ENCODE measurements around the gene FAM83E. TPM values are rescaled to one million over a fixed set of nuclear protein-coding genes. Genes with fewer than 3 reads are reported as not detected.

The FAM83E gene
- total RNA-seq, 1 experiment from 2014 or later = 8.8 TPM

DNA sequence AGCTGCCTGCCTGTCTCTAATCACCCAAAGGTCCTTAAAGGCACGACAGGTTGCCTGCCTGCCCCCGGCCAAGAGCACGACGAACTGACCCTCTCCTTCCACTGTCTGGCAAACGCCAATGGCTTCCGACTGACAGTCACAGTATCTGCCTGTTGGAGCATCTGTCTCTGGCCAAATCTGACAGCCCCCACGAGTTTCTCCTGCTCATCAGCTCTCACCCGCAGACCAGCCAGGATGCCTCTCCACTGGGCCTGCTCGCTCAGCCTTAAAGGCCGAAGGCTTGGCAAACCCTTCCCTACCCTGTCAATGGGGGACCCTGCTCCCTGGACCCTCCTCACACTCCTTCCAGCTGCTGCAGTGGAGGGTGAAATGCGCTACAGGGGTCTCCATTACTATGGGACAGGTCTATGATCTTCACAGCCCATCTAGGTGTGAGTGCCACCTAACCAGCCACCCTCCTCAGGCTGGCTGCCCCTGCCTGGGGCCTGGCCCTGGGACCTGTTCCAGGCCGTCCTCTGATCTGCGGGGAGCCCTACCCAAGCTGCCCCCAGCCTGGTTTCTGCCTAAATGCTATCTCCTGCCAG lies 932 bp downstream of the FAM83E start (continued):
- TF ChIP-seq ATF1 (CRISPR knock-in tag; IDR thresholded peaks at IDR 0.05) = no peak
- TF ChIP-seq, protein P1, sequence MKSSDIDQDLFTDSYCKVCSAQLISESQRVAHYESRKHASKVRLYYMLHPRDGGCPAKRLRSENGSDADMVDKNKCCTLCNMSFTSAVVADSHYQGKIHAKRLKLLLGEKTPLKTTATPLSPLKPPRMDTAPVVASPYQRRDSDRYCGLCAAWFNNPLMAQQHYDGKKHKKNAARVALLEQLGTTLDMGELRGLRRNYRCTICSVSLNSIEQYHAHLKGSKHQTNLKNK (CRISPR knock-in tag; IDR thresholded peaks at IDR 0.05) = peak; percentile 63
- TF ChIP-seq GTF2I (CRISPR knock-in tag; conservative IDR thresholded peaks at IDR 0.05) = no peak
- TF ChIP-seq EMX1 (CRISPR knock-in tag; IDR thresholded peaks at IDR 0.05) = no peak; the same call in none of the 2 replicates
- TF ChIP-seq ZNF317 (CRISPR knock-in tag; IDR thresholded peaks at IDR 0.05; ENCODE audit: borderline replicate concordance, low read depth) = no peak
- TF ChIP-seq KAT7 (CRISPR knock-in tag; IDR thresholded peaks at IDR 0.05; ENCODE audit: borderline replicate concordance) = no peak
- TF ChIP-seq CREB1 (CRISPR knock-in tag; IDR thresholded peaks at IDR 0.05) = no peak
- TF ChIP-seq ZNF232 (CRISPR knock-in tag; IDR thresholded peaks at IDR 0.05) = no peak
- TF ChIP-seq ZBTB43 (CRISPR knock-in tag; IDR thresholded peaks at IDR 0.05) = no peak
- TF ChIP-seq ELF4 (CRISPR knock-in tag; IDR thresholded peaks at IDR 0.05; ENCODE audit: low read depth) = no peak
- no peak for TF ChIP-seq STAT6 (CRISPR knock-in tag; conservative IDR thresholded peaks at IDR 0.05; ENCODE audit: low read depth)
- TF ChIP-seq MYBL2 (CRISPR knock-in tag; IDR thresholded peaks at IDR 0.05) = no peak
- no peak for TF ChIP-seq SOX15 (CRISPR knock-in tag; IDR thresholded peaks at IDR 0.05)
- no peak for TF ChIP-seq HMGA2 (CRISPR knock-in tag; IDR thresholded peaks at IDR 0.05)
- no peak for TF ChIP-seq CBFB (CRISPR knock-in tag; IDR thresholded peaks at IDR 0.05; ENCODE audit: low read depth)
- TF ChIP-seq, protein P2, sequence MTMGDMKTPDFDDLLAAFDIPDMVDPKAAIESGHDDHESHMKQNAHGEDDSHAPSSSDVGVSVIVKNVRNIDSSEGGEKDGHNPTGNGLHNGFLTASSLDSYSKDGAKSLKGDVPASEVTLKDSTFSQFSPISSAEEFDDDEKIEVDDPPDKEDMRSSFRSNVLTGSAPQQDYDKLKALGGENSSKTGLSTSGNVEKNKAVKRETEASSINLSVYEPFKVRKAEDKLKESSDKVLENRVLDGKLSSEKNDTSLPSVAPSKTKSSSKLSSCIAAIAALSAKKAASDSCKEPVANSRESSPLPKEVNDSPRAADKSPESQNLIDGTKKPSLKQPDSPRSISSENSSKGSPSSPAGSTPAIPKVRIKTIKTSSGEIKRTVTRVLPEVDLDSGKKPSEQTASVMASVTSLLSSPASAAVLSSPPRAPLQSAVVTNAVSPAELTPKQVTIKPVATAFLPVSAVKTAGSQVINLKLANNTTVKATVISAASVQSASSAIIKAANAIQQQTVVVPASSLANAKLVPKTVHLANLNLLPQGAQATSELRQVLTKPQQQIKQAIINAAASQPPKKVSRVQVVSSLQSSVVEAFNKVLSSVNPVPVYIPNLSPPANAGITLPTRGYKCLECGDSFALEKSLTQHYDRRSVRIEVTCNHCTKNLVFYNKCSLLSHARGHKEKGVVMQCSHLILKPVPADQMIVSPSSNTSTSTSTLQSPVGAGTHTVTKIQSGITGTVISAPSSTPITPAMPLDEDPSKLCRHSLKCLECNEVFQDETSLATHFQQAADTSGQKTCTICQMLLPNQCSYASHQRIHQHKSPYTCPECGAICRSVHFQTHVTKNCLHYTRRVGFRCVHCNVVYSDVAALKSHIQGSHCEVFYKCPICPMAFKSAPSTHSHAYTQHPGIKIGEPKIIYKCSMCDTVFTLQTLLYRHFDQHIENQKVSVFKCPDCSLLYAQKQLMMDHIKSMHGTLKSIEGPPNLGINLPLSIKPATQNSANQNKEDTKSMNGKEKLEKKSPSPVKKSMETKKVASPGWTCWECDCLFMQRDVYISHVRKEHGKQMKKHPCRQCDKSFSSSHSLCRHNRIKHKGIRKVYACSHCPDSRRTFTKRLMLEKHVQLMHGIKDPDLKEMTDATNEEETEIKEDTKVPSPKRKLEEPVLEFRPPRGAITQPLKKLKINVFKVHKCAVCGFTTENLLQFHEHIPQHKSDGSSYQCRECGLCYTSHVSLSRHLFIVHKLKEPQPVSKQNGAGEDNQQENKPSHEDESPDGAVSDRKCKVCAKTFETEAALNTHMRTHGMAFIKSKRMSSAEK (CRISPR knock-in tag; IDR thresholded peaks at IDR 0.05; ENCODE audit: borderline replicate concordance) = peak; percentile 88; the same call in 1 of the 2 replicates
- TF ChIP-seq TCF7 (CRISPR knock-in tag; IDR thresholded peaks at IDR 0.05; ENCODE audit: low read depth) = no peak
- TF ChIP-seq ZNF416 (CRISPR knock-in tag; IDR thresholded peaks at IDR 0.05) = peak; percentile 89; the same call in 1 of the 2 replicates
- TF ChIP-seq ZNF423 (CRISPR knock-in tag; IDR thresholded peaks at IDR 0.05) = no peak
- TF ChIP-seq ARID4B (CRISPR knock-in tag; IDR thresholded peaks at IDR 0.05; ENCODE audit: borderline replicate concordance) = no peak
- no peak for TF ChIP-seq OVOL2 (CRISPR knock-in tag; IDR thresholded peaks at IDR 0.05; ENCODE audit: borderline replicate concordance)
- no peak for TF ChIP-seq RELA (CRISPR knock-in tag; IDR thresholded peaks at IDR 0.05; ENCODE audit: borderline replicate concordance)
- no peak for TF ChIP-seq E2F1 (CRISPR knock-in tag; IDR thresholded peaks at IDR 0.05)
- no peak for TF ChIP-seq ZNF138 (CRISPR knock-in tag; conservative IDR thresholded peaks at IDR 0.05)
- TF ChIP-seq ESRRA (CRISPR knock-in tag; IDR thresholded peaks at IDR 0.05; ENCODE audit: borderline replicate concordance) = no peak
